Testis (tissue), 2 donors: ENCODE results near the gene TNNI2.

Experiments used
- CTCF ChIP-seq, 3 experiments: fragments of 450-650 bp in 2 of 3; fragments of 200-600 bp in 1 of 3; sonication (generic) in 1 of 3; IDR thresholded peaks; one replicate each; pipeline ENCODE4 v1.5.1; 2016 to 2019; ENCODE audit warnings: antibody characterized with exemption in 3 of 3, mild to moderate bottlenecking in 2 of 3, moderate library complexity in 1 of 3
- POLR2A ChIP-seq: fragments of 450-650 bp; IDR thresholded peaks from one replicate; pipeline ENCODE4 v1.6.1; 2017; ENCODE audit warnings: antibody characterized with exemption, mild to moderate bottlenecking, moderate library complexity

- TF ChIP-seq CTCF (IDR thresholded peaks at IDR 0.05) (no peak), POLR2A (no peak)
Measured at GRCh38 chr11:1843098-1843473, 4.3 kb downstream of the TNNI2 start.
